ENCODE measurements around the gene TNNI2.

GRCh38 chr11:1824221-1825038 is 14.4 kb upstream of the TNNI2 start:
- no peak for TF ChIP-seq POLR2AphosphoS5 (IDR thresholded peaks at IDR 0.05; ENCODE audit: borderline replicate concordance, low read depth, low read length)
- TF ChIP-seq EZH2 (IDR thresholded peaks at IDR 0.05) = no peak
- TF ChIP-seq FOXP2 (optimal IDR thresholded peaks at IDR 0.05; ENCODE audit: control extremely low read depth, extremely low read length, insufficient read depth) = no peak
